Hepatocyte (in vitro differentiated cells): Measurements from ENCODE around the gene KANSL3.

Source experiments
- EZH2 ChIP-seq: fragments of 200-600 bp; sonication (generic); IDR thresholded peaks from 2 replicates; pipeline ENCODE4 v1.6.1; 2016; ENCODE audit warnings: antibody characterized with exemption, mild to moderate bottlenecking, borderline replicate concordance
- EZH2phosphoT487 ChIP-seq: fragments of 200-600 bp; sonication (generic); IDR thresholded peaks from one replicate; pipeline ENCODE4 v1.6.1; 2018; ENCODE audit warnings: antibody characterized with exemption, mild to moderate bottlenecking, low read depth, moderate library complexity; ENCODE audit not compliant: unreplicated experiment, severe bottlenecking
- TF ChIP-seq, protein P1 (sequence below): fragments of 200-600 bp; sonication (generic); IDR thresholded peaks from 2 replicates; pipeline ENCODE4 v1.5.1; 2016; ENCODE audit warnings: antibody characterized with exemption, mild to moderate bottlenecking; ENCODE audit not compliant: poor library complexity

DNA sequence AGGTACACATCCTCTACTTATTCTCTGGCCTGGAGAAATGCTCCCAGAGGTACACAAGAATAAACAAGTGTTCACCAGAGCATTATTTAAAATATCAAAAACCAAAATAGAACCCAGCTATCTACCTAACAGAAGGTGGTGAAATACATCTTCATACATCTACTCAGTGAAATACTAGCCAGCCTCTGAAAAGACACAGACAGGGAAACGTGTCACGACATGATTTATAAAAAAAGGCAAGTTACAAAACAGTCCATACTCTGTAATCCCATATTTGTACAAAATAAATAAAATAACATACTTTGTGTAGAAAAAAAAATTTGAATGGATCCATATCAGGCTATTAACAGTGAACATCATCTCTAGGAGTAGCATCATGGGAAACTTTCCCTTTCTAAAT lies 38.2 kb downstream of the KANSL3 start:
- no peak for TF ChIP-seq EZH2phosphoT487
- no peak for TF ChIP-seq EZH2
- TF ChIP-seq, protein P1, sequence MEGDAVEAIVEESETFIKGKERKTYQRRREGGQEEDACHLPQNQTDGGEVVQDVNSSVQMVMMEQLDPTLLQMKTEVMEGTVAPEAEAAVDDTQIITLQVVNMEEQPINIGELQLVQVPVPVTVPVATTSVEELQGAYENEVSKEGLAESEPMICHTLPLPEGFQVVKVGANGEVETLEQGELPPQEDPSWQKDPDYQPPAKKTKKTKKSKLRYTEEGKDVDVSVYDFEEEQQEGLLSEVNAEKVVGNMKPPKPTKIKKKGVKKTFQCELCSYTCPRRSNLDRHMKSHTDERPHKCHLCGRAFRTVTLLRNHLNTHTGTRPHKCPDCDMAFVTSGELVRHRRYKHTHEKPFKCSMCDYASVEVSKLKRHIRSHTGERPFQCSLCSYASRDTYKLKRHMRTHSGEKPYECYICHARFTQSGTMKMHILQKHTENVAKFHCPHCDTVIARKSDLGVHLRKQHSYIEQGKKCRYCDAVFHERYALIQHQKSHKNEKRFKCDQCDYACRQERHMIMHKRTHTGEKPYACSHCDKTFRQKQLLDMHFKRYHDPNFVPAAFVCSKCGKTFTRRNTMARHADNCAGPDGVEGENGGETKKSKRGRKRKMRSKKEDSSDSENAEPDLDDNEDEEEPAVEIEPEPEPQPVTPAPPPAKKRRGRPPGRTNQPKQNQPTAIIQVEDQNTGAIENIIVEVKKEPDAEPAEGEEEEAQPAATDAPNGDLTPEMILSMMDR = no peak
